Stimulated activated naive CD8-positive, alpha-beta T cell treated with anti-CD3 and anti-CD28 coated beads, Interleukin-15, amount 100 ng/mL, for 72 hours (primary cell): ENCODE data around the gene SIRT3.

ENCODE experiments used
- ATAC-seq: fragments of 150-1000 bp; cut with Tn5 transposase; 2 replicates; pipeline ENCODE4 v1.10.0; 2021; ENCODE audit warnings: mild to moderate bottlenecking, moderate library complexity
- DNase-seq, 2 donors: peaks; one replicate each; pipeline ENCODE4 v3.0.0; 2021 to 2022
- H3K27ac Mint-ChIP-seq, 2 donors: one replicate each; pipeline ENCODE4 v1.8.0; 2022; ENCODE audit warnings: mild to moderate bottlenecking in 2 of 2, mixed read lengths in 2 of 2, moderate library complexity in 2 of 2
- H3K27me3 Mint-ChIP-seq: one replicate; pipeline ENCODE4 v1.8.0; 2022; ENCODE audit warnings: mixed read lengths
- H3K4me1 Mint-ChIP-seq: one replicate; pipeline ENCODE4 v1.8.0; 2022; ENCODE audit warnings: mild to moderate bottlenecking, mixed read lengths
- H3K4me3 Mint-ChIP-seq, 2 donors: one replicate each; pipeline ENCODE4 v1.8.0; 2022; ENCODE audit warnings: mild to moderate bottlenecking in 2 of 2, mixed read lengths in 2 of 2, moderate library complexity in 1 of 2
- H3K9me3 Mint-ChIP-seq, 2 donors: one replicate each; pipeline ENCODE4 v1.8.0; 2022; ENCODE audit warnings: mixed read lengths in 2 of 2

Gene SIRT3

DNA sequence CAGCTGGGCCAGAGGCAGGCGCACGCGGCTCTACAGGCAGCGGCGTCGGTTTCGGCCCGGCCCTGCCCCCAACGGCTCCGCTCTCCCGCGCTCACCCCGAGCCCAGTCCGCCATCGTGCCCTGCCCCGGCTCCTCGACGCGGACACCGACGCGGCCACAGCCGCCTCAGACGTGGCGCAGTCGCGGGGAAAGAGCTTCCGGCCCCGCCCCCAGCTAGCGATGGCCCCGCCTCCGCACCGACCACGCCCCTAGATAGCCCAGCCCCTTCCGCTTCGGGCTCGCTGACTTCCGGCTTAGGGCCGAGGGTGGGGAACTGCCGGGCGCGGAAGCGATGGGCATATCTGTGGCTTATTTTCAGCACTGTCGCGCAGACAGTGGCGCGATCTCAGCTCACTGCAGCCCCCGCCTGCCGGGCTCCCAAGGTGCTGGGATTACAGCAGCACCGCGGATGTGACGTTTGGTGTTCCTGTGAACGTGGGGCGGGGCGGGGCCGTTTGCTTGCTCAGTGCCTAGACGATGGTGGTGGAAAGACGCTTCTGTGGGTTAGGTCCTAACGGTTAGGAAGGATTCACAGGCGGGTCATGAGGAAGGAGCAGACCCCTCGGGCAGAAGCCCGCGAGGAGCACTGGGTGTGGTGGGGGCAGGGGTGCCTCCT lies 28.8 kb downstream of the SIRT3 start, which contains the start of the genes BET1L and RIC8A:
BET1L (minus strand) TSS at position 192 of the 655 bp plus-strand sequence; CDS start at position 114, 78 bp downstream.
RIC8A (plus strand) TSS at position 501 of the 655 bp plus-strand sequence. CDS start 1,147 bp downstream, outside the sequence.
- H3K27me3 Mint-ChIP-seq, result no peaks in the 10 kb centered on the region
- H3K27ac Mint-ChIP-seq, result peak within 1 kb of the TSS; percentile 97 to 98
- H3K9me3 Mint-ChIP-seq, result no peaks in the 10 kb centered on the region
- peak; percentile 88 for ATAC-seq
- H3K4me1 Mint-ChIP-seq, result peaks cover 72% of the 10 kb centered on the region
- peak within 1 kb of the TSS; percentile 91 to 94 for H3K4me3 Mint-ChIP-seq
- peak; percentile 98 to 99 for DNase-seq

DNA sequence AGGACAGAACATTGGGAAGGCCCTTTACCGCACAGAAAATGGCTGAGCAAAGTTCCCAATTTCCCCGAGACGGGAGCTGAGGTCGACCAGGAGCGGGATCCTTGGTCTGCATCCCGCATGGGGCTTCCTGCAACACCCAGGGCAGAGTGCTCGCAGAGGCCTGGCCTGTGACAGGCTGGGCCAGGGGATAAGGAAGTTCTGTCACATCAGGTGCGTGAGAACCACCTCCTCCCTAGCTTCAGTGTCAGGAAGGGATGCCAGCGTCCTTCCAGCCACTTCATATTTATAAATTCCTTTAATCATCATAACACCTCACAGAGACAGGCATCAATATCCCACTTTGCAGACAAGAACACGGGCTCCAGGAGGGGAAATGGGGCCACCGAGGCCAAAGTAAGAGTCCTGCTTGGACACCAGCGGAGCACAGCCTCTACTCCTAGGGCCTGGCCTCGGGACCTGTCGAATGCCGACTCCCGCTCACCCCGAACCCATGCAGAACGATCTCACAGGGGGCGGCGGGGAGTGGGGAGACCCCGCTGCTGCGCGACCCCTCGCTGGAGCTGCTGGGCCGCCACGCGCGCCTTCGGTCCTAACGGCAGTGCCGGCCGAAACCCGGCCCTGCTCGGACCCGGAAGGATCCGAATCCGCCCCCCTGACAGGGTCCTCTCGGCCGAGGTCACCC lies 29.5 kb downstream of the SIRT3 start:
- Mint-ChIP-seq H3K9me3 (no peaks in the 10 kb centered on the region), H3K27me3 (no peaks in the 10 kb centered on the region), H3K27ac (peak overlapping the region; percentile 97 to 98), H3K4me1 (peaks cover 78% of the 10 kb centered on the region), H3K4me3 (peak overlapping the region; percentile 91 to 94)
- ATAC-seq (no peak), DNase-seq (peak in 1 of 2 donors; percentile 32)

DNA sequence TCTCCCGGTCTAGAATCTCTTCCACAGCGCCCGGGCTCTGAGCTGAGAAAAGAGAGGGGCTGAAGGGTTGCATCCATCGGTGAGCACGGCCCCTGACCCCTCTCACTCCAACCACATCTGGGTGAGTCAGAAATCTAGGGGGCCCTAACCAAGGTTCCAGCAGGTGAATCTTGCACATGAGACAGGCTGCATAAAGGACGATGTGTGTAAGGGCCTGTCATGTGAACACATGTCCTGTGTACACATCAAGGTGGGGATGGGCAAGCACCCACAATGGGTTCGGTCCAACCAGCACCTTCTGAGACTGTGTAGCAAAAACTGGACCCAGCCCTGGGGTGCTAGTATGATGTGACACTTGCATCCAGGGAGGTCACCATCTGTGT lies 30.1 kb downstream of the SIRT3 start:
- Mint-ChIP-seq H3K27ac (peak overlapping the region in 1 of 2 donors; percentile 97), H3K27me3 (no peaks in the 10 kb centered on the region), H3K4me3 (peak overlapping the region; percentile 91 to 94), H3K9me3 (no peaks in the 10 kb centered on the region), H3K4me1 (peaks cover 76% of the 10 kb centered on the region)
- no peak for DNase-seq
- no peak for ATAC-seq

DNA sequence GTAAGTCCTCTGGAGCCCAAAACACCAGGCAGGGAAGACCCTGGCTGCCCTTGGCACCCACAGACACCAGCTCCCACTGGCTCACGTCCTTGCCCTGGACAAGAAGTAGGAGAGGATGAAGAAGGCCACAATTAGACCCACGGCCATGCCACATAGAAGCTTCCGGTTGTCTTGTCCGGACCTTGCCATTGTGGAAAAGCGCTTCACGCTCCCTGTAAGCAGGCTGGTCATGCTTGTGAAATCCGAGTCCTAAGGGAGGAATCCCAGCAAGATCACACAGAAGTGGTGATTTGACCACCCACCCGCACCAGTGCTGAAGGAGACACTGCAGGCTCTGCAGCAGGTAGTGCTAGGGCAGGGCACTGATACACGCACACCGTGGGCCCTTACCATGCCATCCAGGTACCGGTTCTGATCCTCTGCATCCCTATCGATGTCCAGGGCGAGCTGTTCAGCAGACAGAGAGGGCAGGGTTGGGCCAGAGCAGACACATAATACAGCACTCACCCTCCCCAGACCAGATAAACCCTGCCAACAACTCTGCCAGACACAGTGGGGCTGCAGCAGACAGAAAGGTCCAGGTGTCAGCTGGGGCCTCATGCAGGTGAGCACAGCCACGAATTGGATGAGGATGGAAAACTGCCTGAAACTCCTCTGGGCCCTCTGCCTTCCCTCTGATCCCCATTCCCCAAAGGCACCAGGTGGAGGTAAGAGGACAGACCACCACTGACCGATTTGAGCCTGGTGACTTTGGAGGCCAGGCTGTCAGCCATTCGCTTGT lies 30.7 kb downstream of the SIRT3 start:
- ATAC-seq (no peak), DNase-seq (no peak)
- H3K4me3 Mint-ChIP-seq, result peak overlapping the region; percentile 91 to 94
- H3K27ac Mint-ChIP-seq, result no peak overlapping the region
- H3K27me3 Mint-ChIP-seq, result no peaks in the 10 kb centered on the region
- no peaks in the 10 kb centered on the region for H3K9me3 Mint-ChIP-seq
- peaks cover 70% of the 10 kb centered on the region for H3K4me1 Mint-ChIP-seq

DNA sequence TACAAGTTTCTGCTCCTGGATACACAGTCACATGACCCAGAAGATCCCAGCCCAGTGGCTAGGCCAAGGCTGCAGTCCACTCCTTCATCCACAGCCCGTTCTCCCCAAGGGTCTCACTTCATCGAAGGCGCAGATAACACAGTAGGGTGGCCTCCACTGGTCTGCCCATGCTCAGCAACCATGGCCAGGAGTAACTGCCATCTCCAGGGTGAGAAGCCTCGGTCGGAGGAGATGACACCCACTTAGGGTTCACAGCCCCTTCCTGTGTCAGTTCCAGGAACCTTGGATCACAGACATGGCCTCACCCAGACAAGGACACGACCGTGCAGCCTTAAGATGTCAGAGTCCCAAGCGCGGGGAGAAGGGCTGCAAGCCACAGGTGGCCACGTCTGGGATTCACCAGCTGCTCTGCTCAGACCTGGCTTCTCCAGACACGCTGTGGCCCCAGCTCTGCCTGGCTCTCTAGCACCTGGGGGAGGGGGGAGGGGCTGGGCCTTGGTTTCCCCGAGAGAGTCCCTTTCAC lies 31.5 kb downstream of the SIRT3 start:
- Mint-ChIP-seq H3K27me3 (no peaks in the 10 kb centered on the region), H3K27ac (peak overlapping the region in 1 of 2 donors; percentile 12), H3K9me3 (no peaks in the 10 kb centered on the region), H3K4me1 (peaks cover 62% of the 10 kb centered on the region), H3K4me3 (peak overlapping the region in 1 of 2 donors; percentile 21)
- no peak for ATAC-seq
- DNase-seq, result no peak

DNA sequence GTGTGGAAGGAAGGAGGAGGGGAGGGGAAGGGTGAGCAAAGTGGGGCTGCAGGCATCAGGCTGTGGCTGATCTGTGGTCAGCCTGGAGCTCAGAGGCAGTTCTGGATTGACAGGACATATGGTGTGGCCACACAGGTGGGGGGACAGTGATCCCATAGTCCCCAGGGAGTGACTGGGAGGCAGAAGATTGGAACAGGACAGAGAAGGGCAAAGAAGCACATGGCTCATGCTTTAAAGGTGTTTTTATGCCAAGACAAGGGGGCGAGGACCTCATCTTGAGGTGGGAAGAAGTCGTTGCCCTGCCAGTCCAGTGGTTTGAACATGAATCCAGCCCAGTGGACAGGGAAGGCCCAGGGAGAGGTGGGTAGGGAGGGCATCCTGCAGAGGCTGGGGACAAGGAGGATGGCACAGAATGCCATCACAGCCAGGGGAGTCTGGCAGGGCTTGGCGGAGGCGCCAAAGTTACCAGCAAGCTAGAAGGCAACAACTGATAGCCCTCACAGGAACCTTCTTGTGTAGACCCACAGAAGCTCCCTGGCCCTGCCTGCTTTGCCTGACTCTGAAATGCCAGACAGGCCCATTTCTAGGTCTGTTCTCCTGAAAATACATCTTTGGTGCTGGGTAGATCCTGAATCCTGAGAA lies 32.1 kb downstream of the SIRT3 start:
- no peaks in the 10 kb centered on the region for H3K27me3 Mint-ChIP-seq
- no peak overlapping the region for H3K27ac Mint-ChIP-seq
- H3K4me1 Mint-ChIP-seq, result peaks cover 57% of the 10 kb centered on the region
- DNase-seq (no peak), ATAC-seq (no peak)
- peak overlapping the region in 1 of 2 donors; percentile 41 for H3K4me3 Mint-ChIP-seq
- H3K9me3 Mint-ChIP-seq, result no peaks in the 10 kb centered on the region

DNA sequence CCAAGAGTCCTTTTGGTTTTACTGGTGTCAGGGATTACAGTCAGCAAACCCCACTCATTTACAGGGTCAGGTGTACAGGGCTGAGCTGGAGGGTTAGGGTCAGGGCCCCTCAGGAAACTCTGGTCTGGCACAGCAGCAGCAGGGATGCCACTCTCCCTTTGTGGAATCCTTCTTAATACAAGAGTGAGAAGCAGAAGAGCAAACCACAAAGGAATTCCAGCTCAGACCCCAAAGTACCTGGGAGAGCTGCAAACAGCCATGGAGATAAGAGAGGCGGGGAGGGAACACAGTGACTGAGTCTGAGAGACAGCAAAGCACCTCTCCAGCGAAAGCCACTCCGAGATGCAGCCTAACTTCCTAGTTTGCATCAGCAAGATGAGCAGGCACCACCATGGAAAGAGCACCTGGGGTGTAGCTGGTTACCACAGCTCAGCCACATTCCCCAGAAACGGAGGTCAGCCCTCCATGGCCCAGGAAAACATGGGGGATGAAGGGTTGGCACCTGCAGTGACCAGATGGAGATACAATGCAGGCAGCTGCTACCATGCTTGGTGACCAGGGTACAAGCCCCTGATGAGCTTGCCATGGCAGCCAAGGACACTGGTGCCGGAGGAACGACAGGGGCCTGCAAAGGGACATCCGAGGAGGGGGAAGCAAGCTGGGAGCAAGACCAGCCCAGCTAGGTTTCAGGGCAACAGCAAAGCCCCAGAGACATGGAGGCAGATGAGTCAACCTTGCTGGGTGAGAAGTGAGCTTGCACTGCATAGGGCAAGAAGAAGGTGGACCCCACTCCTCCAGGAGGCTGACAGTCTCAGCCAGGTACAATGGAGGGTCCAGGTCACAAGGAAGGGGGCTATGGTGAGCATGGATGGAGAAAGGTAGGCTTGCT lies 32.8 kb downstream of the SIRT3 start:
- Mint-ChIP-seq H3K27ac (peak overlapping the region; percentile 72 to 91), H3K27me3 (no peaks in the 10 kb centered on the region), H3K9me3 (no peaks in the 10 kb centered on the region), H3K4me1 (peaks cover 52% of the 10 kb centered on the region), H3K4me3 (peak overlapping the region in 1 of 2 donors; percentile 46)
- no peak for DNase-seq
- ATAC-seq, result no peak

DNA sequence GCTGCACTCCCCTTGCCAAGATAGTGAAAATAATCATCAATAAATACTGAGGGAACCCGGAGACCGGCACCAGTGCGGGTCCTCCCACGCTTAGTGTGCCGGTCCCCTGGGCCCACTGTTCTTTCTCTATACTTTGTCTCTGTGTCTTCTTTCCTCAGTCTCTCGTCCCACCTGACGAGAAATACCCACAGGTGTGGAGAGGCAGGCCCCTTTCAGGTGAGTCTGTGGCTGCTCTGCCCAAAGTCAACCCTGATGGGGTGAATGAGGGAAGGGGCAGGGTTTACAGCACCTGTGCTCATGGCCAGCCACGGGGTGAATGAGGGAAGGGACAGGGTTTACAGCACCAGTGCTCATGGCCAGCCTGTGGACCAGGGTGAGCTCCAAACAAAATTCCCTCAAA lies 33.7 kb downstream of the SIRT3 start:
- Mint-ChIP-seq H3K27ac (peak overlapping the region in 1 of 2 donors; percentile 0), H3K4me1 (peaks cover 52% of the 10 kb centered on the region), H3K27me3 (no peaks in the 10 kb centered on the region), H3K4me3 (peak overlapping the region; percentile 46 to 47), H3K9me3 (no peaks in the 10 kb centered on the region)
- ATAC-seq (no peak), DNase-seq (no peak)

DNA sequence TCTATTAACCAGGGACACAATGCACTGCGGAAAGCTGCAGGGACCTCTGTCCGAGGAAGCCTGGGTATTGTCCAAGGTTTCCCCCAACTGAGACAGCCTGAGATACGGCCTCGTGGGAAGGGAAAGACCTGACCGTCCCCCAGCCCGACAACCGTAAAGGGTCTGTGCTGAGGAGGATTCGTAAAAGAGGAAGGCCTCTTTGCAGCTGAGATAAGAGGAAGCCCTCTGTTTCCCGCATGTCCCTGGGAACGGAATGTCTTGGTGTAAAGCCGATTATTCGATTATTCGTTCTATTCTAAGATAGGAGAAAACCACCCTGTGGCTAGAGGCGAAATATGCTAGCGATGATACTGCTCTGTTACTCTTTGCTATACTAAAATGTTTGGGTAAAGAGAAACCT lies 34.2 kb downstream of the SIRT3 start:
- peak overlapping the region; percentile 46 to 47 for H3K4me3 Mint-ChIP-seq
- DNase-seq, result no peak
- H3K27me3 Mint-ChIP-seq, result no peaks in the 10 kb centered on the region
- peak overlapping the region; percentile 0 to 68 for H3K27ac Mint-ChIP-seq
- no peak for ATAC-seq
- H3K4me1 Mint-ChIP-seq, result peaks cover 52% of the 10 kb centered on the region
- H3K9me3 Mint-ChIP-seq, result no peaks in the 10 kb centered on the region

DNA sequence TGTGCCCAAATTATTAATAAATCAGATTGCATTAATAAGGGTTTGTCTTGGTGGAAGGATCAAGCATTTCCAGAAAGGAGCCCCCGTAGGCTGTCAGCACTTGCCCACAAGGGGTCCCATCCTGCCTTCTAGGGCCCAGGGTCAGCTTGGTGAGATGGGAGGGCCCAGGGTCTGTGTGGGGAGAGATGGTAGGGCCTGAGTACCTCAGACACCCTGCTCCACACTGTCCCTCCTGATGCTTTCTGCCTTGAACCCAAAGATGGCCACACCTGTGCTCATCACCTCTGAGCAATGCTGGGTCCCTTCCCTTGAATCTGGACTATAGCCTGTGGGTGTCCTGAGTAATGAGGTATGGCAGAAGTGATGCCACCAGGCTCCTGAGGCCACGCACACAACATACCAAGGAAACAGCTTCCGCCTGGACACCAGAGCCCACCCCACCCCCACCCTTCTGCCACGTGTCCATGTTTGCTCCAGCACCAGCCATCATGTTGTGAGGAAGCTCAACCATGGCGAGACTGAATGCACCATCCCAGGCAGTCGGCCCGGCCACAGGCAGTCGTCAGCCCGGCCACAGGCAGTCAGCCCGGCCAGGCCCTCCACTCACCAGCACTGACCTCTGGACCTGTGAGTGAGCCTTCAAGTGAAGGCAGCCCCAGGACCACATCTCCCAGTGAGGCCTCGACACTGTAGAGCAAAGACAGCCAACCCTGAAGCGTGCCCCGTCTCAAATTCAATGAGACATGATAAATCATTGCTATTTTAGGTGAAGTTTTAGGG lies 35.7 kb downstream of the SIRT3 start:
- no peaks in the 10 kb centered on the region for H3K9me3 Mint-ChIP-seq
- H3K27ac Mint-ChIP-seq, result no peak overlapping the region
- H3K27me3 Mint-ChIP-seq, result no peaks in the 10 kb centered on the region
- ATAC-seq (no peak), DNase-seq (no peak)
- H3K4me1 Mint-ChIP-seq, result peaks cover 42% of the 10 kb centered on the region
- no peak overlapping the region for H3K4me3 Mint-ChIP-seq

DNA sequence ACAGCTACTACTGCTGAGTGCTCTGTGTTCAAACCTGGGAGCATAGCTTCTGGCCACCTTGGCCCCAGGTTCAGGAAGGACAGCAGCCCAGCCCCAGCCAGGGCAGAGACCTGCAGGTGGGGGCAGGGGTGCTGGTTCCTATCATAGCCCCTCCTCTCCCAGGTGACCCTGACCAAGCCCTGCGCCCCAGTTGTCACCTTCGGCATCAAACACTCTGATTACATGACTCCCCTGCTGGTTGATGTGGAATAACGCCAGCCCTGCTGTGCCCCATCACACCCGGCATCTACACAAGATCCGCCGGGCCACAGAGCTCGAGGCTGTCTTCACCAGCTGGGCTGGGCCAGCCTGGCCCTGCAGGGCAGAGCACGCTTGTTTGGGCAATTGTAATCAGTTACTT lies 36.4 kb downstream of the SIRT3 start:
- Mint-ChIP-seq H3K4me3 (no peak overlapping the region), H3K9me3 (no peaks in the 10 kb centered on the region), H3K4me1 (peaks cover 36% of the 10 kb centered on the region), H3K27ac (no peak overlapping the region), H3K27me3 (no peaks in the 10 kb centered on the region)
- DNase-seq, result no peak
- ATAC-seq, result no peak

DNA sequence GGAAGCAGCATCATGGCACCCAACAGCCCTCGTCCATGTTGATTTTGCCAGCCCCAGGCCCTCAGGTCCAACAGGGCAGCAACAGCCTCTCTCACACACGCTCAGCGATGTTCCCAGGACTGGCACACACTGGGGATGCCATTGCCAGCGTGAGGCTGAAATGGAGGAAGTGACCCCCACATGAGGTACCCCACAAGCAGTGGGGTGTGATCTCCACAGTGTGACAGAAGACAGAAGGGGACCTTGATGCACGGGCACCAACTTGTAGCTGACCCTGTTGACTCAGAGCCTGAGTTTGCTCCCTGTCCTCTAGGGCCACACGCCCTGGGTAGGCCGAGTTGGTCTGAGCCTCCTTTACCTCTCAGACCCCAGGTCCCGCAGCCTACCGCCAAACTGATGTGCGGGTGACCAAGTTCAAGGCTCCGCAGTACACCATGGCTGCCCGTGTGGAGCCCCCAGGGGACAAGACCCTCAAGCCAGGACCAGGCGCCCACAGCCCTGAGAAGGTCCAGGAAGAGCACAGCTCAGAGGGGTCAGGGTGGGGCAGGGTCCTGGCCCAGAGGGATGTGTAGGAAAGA lies 37.0 kb downstream of the SIRT3 start:
- peaks cover 29% of the 10 kb centered on the region for H3K4me1 Mint-ChIP-seq
- no peak overlapping the region for H3K4me3 Mint-ChIP-seq
- ATAC-seq, result no peak
- H3K27ac Mint-ChIP-seq, result no peak overlapping the region
- peak in 1 of 2 donors; percentile 12 for DNase-seq
- H3K27me3 Mint-ChIP-seq, result no peaks in the 10 kb centered on the region
- no peaks in the 10 kb centered on the region for H3K9me3 Mint-ChIP-seq

DNA sequence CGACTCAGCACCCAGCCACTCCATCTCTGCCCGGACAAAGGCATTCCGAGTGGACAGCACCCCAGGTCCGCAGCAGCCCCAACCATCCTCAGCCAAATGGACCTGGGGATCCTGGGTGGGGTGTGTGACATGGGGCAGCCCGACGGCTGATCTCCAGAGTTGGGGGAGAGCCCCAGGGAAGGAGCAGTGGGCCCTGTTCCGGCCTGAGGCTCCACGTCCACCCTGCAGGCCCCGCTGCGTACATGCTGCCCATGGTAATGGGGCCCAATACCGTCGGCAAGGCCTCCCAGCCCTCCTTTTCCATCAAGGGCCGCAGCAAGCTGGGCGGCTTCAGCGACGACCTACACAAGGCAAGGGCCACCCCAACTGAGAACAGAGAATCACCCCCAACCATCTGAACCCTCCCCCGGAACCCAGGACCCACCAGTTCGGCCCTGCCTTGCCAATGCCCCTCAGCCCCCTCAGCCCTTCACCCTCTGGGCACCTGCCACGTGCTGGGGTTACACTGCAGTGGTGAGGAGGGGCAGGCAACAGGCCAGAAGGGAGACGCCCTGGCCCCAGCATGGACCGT lies 37.8 kb downstream of the SIRT3 start:
- H3K27me3 Mint-ChIP-seq, result no peaks in the 10 kb centered on the region
- H3K4me3 Mint-ChIP-seq, result no peak overlapping the region
- peaks cover 21% of the 10 kb centered on the region for H3K4me1 Mint-ChIP-seq
- peak; percentile 19 for ATAC-seq
- no peak overlapping the region for H3K27ac Mint-ChIP-seq
- H3K9me3 Mint-ChIP-seq, result no peaks in the 10 kb centered on the region
- peak in 1 of 2 donors; percentile 1 for DNase-seq
